ENCODE results near the gene HRH3.

GRCh38 chr20:62269378-62269777, 49.3 kb upstream of the HRH3 start:
- TF ChIP-seq, protein P1, sequence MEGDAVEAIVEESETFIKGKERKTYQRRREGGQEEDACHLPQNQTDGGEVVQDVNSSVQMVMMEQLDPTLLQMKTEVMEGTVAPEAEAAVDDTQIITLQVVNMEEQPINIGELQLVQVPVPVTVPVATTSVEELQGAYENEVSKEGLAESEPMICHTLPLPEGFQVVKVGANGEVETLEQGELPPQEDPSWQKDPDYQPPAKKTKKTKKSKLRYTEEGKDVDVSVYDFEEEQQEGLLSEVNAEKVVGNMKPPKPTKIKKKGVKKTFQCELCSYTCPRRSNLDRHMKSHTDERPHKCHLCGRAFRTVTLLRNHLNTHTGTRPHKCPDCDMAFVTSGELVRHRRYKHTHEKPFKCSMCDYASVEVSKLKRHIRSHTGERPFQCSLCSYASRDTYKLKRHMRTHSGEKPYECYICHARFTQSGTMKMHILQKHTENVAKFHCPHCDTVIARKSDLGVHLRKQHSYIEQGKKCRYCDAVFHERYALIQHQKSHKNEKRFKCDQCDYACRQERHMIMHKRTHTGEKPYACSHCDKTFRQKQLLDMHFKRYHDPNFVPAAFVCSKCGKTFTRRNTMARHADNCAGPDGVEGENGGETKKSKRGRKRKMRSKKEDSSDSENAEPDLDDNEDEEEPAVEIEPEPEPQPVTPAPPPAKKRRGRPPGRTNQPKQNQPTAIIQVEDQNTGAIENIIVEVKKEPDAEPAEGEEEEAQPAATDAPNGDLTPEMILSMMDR (conservative IDR thresholded peaks at IDR 0.05), result no peak
- no peak for TF ChIP-seq EZH2 (IDR thresholded peaks at IDR 0.05; ENCODE audit: low read depth)
